CD14-positive monocyte (primary cell): ENCODE data around the gene NTNG2. TPM values are rescaled to one million over a fixed set of nuclear protein-coding genes. Genes with fewer than 3 reads are reported as not detected.

Source experiments
- DNase-seq, 3 donors: peaks; one replicate each; pipeline ENCODE4 v3.0.0-alpha.2; 2011 to 2022
- H2AFZ ChIP-seq: 2 replicates; pipeline ENCODE4 v1.6.0; 2012; ENCODE audit warnings: mild to moderate bottlenecking, low read depth, low read length, inconsistent platforms; ENCODE audit not compliant: insufficient read depth, poor library complexity, severe bottlenecking
- H3K27ac ChIP-seq, 2 donors: 1 replicate in 1 of 2; 2 replicates in 1 of 2; pipeline ENCODE4 v1.5.1; 2012 to 2013; ENCODE audit warnings: low read length in 2 of 2, control low read depth in 1 of 2, inconsistent platforms in 1 of 2, low read depth in 1 of 2, mild to moderate bottlenecking in 1 of 2
- H3K27me3 ChIP-seq, 2 donors: one replicate each; pipeline versions ENCODE4 v1.6.0 to v1.6.1; 2011 to 2013; ENCODE audit warnings: low read length in 2 of 2; ENCODE audit not compliant: control insufficient read depth in 2 of 2, insufficient read depth in 2 of 2
- H3K36me3 ChIP-seq, 2 donors: replicated peaks in 1 of 2; 1 replicate in 1 of 2; 2 replicates in 1 of 2; pipeline versions ENCODE4 v1.5.1 to v1.6.1; 2012 to 2013; ENCODE audit warnings: low read length in 2 of 2, control low read depth in 1 of 2, inconsistent platforms in 1 of 2, mild to moderate bottlenecking in 1 of 2; ENCODE audit not compliant: insufficient read depth in 2 of 2, control insufficient read depth in 1 of 2
- H3K4me1 ChIP-seq, 2 donors: 1 replicate in 1 of 2; 2 replicates in 1 of 2; pipeline versions ENCODE4 v1.5.1 to v1.6.1; 2012 to 2013; ENCODE audit warnings: low read length in 2 of 2, control low read depth in 1 of 2, inconsistent platforms in 1 of 2, mild to moderate bottlenecking in 1 of 2, moderate library complexity in 1 of 2; ENCODE audit not compliant: insufficient read depth in 2 of 2, control insufficient read depth in 1 of 2
- H3K4me2 ChIP-seq: replicated peaks from 2 replicates; pipeline ENCODE3; 2012; ENCODE audit warnings: low read length, moderate library complexity, mild to moderate bottlenecking; ENCODE audit not compliant: poor library complexity, severe bottlenecking; ENCODE audit errors: extremely low read depth
- H3K4me3 ChIP-seq, 3 experiments: fragments of 200-600 bp in 1 of 3; sonication (generic) in 1 of 3; replicated peaks in 1 of 3; 1 replicate in 2 of 3; 2 replicates in 1 of 3; pipeline ENCODE4 v1.5.1; 2011 to 2013; ENCODE audit warnings: low read length in 3 of 3, mild to moderate bottlenecking in 3 of 3, control low read depth in 2 of 3, low read depth in 2 of 3, inconsistent platforms in 1 of 3, moderate library complexity in 1 of 3
- H3K79me2 ChIP-seq: 2 replicates; pipeline ENCODE4 v1.6.0; 2012; ENCODE audit warnings: mild to moderate bottlenecking, control low read depth, inconsistent platforms, low read length, moderate library complexity; ENCODE audit not compliant: insufficient read depth
- H3K9ac ChIP-seq: 2 replicates; pipeline ENCODE4 v1.6.0; 2017; ENCODE audit warnings: low read length, mild to moderate bottlenecking; ENCODE audit not compliant: insufficient read depth, poor library complexity, severe bottlenecking
- H3K9me3 ChIP-seq, 2 donors: replicated peaks in 1 of 2; 1 replicate in 1 of 2; 2 replicates in 1 of 2; pipeline versions ENCODE4 v1.5.1 to v1.6.1; 2012 to 2013; ENCODE audit warnings: low read length in 2 of 2, control low read depth in 1 of 2; ENCODE audit not compliant: control insufficient read depth in 1 of 2, insufficient read depth in 1 of 2
- H4K20me1 ChIP-seq: 2 replicates; pipeline ENCODE4 v1.6.0; 2012; ENCODE audit warnings: mild to moderate bottlenecking, low read length, control low read depth, moderate library complexity; ENCODE audit not compliant: insufficient read depth
- H3K27ac Mint-ChIP-seq, 7 donors: one replicate each; pipeline ENCODE4 v1.8.0; 2020; ENCODE audit warnings: mild to moderate bottlenecking in 7 of 7, mixed read lengths in 7 of 7, moderate library complexity in 6 of 7, inconsistent platforms in 2 of 7
- H3K27me3 Mint-ChIP-seq, 3 donors: one replicate each; pipeline ENCODE4 v1.8.0; 2021 to 2022; ENCODE audit warnings: low read depth in 3 of 3, mild to moderate bottlenecking in 3 of 3, mixed read lengths in 3 of 3, moderate library complexity in 3 of 3, inconsistent platforms in 1 of 3
- H3K36me3 Mint-ChIP-seq, 2 donors: one replicate each; pipeline ENCODE4 v1.8.0; 2020; ENCODE audit warnings: mixed read lengths in 2 of 2, inconsistent platforms in 1 of 2, mild to moderate bottlenecking in 1 of 2
- H3K4me1 Mint-ChIP-seq: one replicate; pipeline ENCODE4 v1.8.0; 2020; ENCODE audit warnings: mild to moderate bottlenecking, mixed read lengths
- H3K4me3 Mint-ChIP-seq, 2 donors: one replicate each; pipeline ENCODE4 v1.8.0; 2020; ENCODE audit warnings: mild to moderate bottlenecking in 2 of 2, mixed read lengths in 2 of 2, moderate library complexity in 1 of 2
- H3K9me3 Mint-ChIP-seq, 7 donors: one replicate each; pipeline ENCODE4 v1.8.0; 2020 to 2022; ENCODE audit warnings: mixed read lengths in 7 of 7, mild to moderate bottlenecking in 6 of 7, moderate library complexity in 6 of 7, inconsistent platforms in 2 of 7
- CTCF ChIP-seq: fragments of 200-600 bp; IDR thresholded peaks from one replicate; pipeline ENCODE4 v1.8.0; 2022; ENCODE audit warnings: antibody characterized with exemption, mild to moderate bottlenecking
- WGBS: methylation state at CpG from one replicate; pipeline ENCODE4 v1.1.5; 2013; ENCODE audit warnings: missing lambda C conversion rate; ENCODE audit not compliant: insufficient coverage; 5-methylcytosine and 5-hydroxymethylcytosine counted together
- intact Hi-C, 2 donors: fragments of 100-400 bp; cut with micrococcal nuclease; formaldehyde crosslinking; loops; one replicate each; pipeline versions ENCODE4 v1.15.0 to v1.15.1; 2023
- polyA plus RNA-seq, 3 donors: library from polyadenylated mRNA; depleted of rRNA in 1 of 3; unstranded in 2 of 3; stranded (reverse) in 1 of 3; fragments of 300-500 nt in 2 of 3; fragments of >200 nt in 1 of 3; fragmentation: Illumina TruSeq in 2 of 3; gene quantifications; 1 replicate in 2 of 3; 2 replicates in 1 of 3; pipeline ENCODE4 v1.2.3, GENCODE V29; 2012 to 2021

NTNG2 gene
- polyA plus RNA-seq, 3 donors: 2.1 to 10.0 (median 5.0) TPM

- no peak for DNase-seq
- peaks cover 23 to 40% (median 32%) of the 10 kb centered on the region in 3 donors for H3K27me3 Mint-ChIP-seq
- Histone ChIP-seq H3K4me2 (no peak overlapping the region), H4K20me1 (no peaks in the 10 kb centered on the region), H3K4me3 (no peak overlapping the region), H3K36me3 (no peaks in the 10 kb centered on the region), H3K79me2 (no peaks in the 10 kb centered on the region), H3K9ac (no peak overlapping the region), H2AFZ (no peak overlapping the region), H3K9me3 (no peaks in the 10 kb centered on the region), H3K4me1 (no peaks in the 10 kb centered on the region), H3K27me3 (peaks cover 0 to 23% of the 10 kb centered on the region in 2 donors), H3K27ac (no peak overlapping the region)
- no peak for TF ChIP-seq CTCF
- intact Hi-C loops: no loop called here
- H3K4me1 Mint-ChIP-seq: peaks cover 2% of the 10 kb centered on the region
- WGBS: 70% methylated on average over 2 of the region's 16 CpGs
- H3K27ac Mint-ChIP-seq: no peak overlapping the region
- H3K4me3 Mint-ChIP-seq: peak overlapping the region in 1 of 2 donors; percentile 6
- H3K36me3 Mint-ChIP-seq: no peaks in the 10 kb centered on the region
- H3K9me3 Mint-ChIP-seq: no peaks in the 10 kb centered on the region
Observed at GRCh38 chr9:132154863-132155567, 6.8 kb upstream of the NTNG2 start.

- Histone ChIP-seq H3K4me1 (peaks cover under 1 to 1% of the 10 kb centered on the region in 2 donors), H4K20me1 (no peaks in the 10 kb centered on the region), H2AFZ (no peak overlapping the region), H3K27ac (no peak overlapping the region), H3K79me2 (no peaks in the 10 kb centered on the region), H3K4me3 (no peak overlapping the region), H3K4me2 (no peak overlapping the region), H3K9me3 (no peaks in the 10 kb centered on the region), H3K36me3 (no peaks in the 10 kb centered on the region), H3K9ac (no peak overlapping the region), H3K27me3 (peaks cover 0 to 28% of the 10 kb centered on the region in 2 donors)
- Mint-ChIP-seq H3K4me3 (no peak overlapping the region), H3K9me3 (no peaks in the 10 kb centered on the region), H3K4me1 (peaks cover 4% of the 10 kb centered on the region), H3K27ac (no peak overlapping the region), H3K27me3 (peaks cover 26 to 44% (median 35%) of the 10 kb centered on the region in 3 donors), H3K36me3 (no peaks in the 10 kb centered on the region)
- no peak for DNase-seq
- intact Hi-C loops: no loop called here
- TF ChIP-seq CTCF: no peak
- 100% methylated on average over 1 of the region's 3 CpGs for WGBS
Observed at GRCh38 chr9:132155568-132155895, 6.3 kb upstream of the NTNG2 start.
